Ectodermal cell (in vitro differentiated cells): ENCODE data around the gene MLF1.
A peak's percentile ranks its signal among the peaks of the same experiment; 100 is the strongest.

Experiments
- H3K27ac ChIP-seq: 2 replicates; pipeline ENCODE4 v1.7.0; 2013; ENCODE audit warnings: mild to moderate bottlenecking, low read depth, low read length; ENCODE audit not compliant: insufficient read depth, poor library complexity, severe bottlenecking
- H3K27me3 ChIP-seq: 2 replicates; pipeline ENCODE4 v1.7.0; 2013; ENCODE audit warnings: mild to moderate bottlenecking, low read length; ENCODE audit not compliant: insufficient read depth, control insufficient read depth, poor library complexity, severe bottlenecking
- H3K36me3 ChIP-seq: one replicate; pipeline ENCODE4 v1.7.0; 2013; ENCODE audit warnings: low read length; ENCODE audit not compliant: control insufficient read depth, insufficient read depth
- H3K4me1 ChIP-seq: one replicate; pipeline ENCODE4 v1.7.0; 2013; ENCODE audit warnings: low read length; ENCODE audit not compliant: control insufficient read depth, insufficient read depth
- H3K4me3 ChIP-seq: 2 replicates; pipeline ENCODE4 v1.7.0; 2013; ENCODE audit warnings: low read depth, low read length, control low read depth; ENCODE audit not compliant: insufficient read depth
- H3K9me3 ChIP-seq: 2 replicates; pipeline ENCODE4 v1.7.0; 2013; ENCODE audit warnings: mild to moderate bottlenecking, low read length, moderate library complexity; ENCODE audit not compliant: control insufficient read depth
- WGBS, 2 experiments: methylation state at CpG; one replicate each; pipeline ENCODE4 v1.1.7; 2013; ENCODE audit warnings: missing lambda C conversion rate in 2 of 2; 5-methylcytosine and 5-hydroxymethylcytosine counted together

The MLF1 gene

GRCh38 chr3:158642474-158643210 lies 71.6 kb downstream of the MLF1 start:
- Histone ChIP-seq H3K36me3 (no peaks in the 10 kb centered on the region), H3K4me3 (no peak overlapping the region), H3K9me3 (no peaks in the 10 kb centered on the region), H3K27me3 (no peaks in the 10 kb centered on the region), H3K27ac (no peak overlapping the region), H3K4me1 (peaks cover 4% of the 10 kb centered on the region)
- 90 to 91% methylated on average over 6 of the region's 6 CpGs for WGBS, 2 experiments

DNA sequence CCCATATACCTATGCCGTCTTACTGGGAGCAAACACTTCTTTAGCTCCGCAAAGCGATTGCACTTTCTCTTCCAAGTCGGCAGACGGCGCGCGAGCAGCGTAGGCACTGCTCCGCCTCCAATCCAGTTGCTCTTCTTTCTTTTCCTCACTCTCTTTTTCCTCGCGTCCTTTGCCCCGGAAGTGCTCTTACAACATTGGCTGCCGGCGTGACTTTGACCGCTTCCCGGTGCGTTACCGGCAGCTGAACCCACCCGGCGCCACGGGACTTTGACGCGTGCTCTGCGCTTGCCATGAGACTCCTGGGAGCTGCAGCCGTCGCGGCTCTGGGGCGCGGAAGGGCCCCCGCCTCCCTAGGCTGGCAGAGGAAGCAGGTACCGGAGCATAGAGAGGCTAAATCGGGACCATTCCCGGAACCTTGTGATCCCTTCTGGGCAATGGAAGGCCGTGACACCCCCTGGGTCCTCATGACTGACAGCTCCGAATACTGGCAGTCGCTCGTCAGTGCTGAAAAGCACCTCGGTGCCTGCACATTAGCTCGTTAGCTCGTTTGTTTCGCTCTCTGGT lies 73.4 kb downstream of the MLF1 start, which contains the start of gene GFM1:
TSS of gene GFM1 (plus strand) at position 183 of the 564 bp plus-strand sequence. CDS start at position 291, 108 bp downstream.
- Histone ChIP-seq H3K27ac (peak within 1 kb of the TSS; percentile 55), H3K4me1 (peaks cover 4% of the 10 kb centered on the region), H3K36me3 (no peaks in the 10 kb centered on the region), H3K9me3 (no peaks in the 10 kb centered on the region), H3K4me3 (peak within 1 kb of the TSS; percentile 88), H3K27me3 (no peaks in the 10 kb centered on the region)
- WGBS, 2 experiments, result 1% methylated on average over 42 of the region's 42 CpGs

GRCh38 chr3:158649791-158650190 lies 78.8 kb downstream of the MLF1 start:
- 77 to 80% methylated on average over 4 of the region's 4 CpGs for WGBS, 2 experiments
- Histone ChIP-seq H3K4me1 (peaks cover 4% of the 10 kb centered on the region), H3K9me3 (no peaks in the 10 kb centered on the region), H3K27me3 (no peaks in the 10 kb centered on the region), H3K36me3 (no peaks in the 10 kb centered on the region), H3K4me3 (no peak overlapping the region), H3K27ac (no peak overlapping the region)

GRCh38 chr3:158651192-158651591 lies 80.2 kb downstream of the MLF1 start:
- Histone ChIP-seq H3K9me3 (no peaks in the 10 kb centered on the region), H3K27ac (no peak overlapping the region), H3K36me3 (no peaks in the 10 kb centered on the region), H3K4me1 (no peaks in the 10 kb centered on the region), H3K27me3 (no peaks in the 10 kb centered on the region), H3K4me3 (no peak overlapping the region)
- 98 to 100% methylated on average over 1 to 2 of the region's 2 CpGs for WGBS, 2 experiments

GRCh38 chr3:158652463-158652862 lies 81.5 kb downstream of the MLF1 start:
- no peaks in the 10 kb centered on the region for H3K9me3 ChIP-seq
- no peaks in the 10 kb centered on the region for H3K27me3 ChIP-seq
- no peaks in the 10 kb centered on the region for H3K4me1 ChIP-seq
- H3K4me3 ChIP-seq, result no peak overlapping the region
- H3K36me3 ChIP-seq, result no peaks in the 10 kb centered on the region
- WGBS, 2 experiments, result 94 to 99% methylated on average over 1 to 3 of the region's 3 CpGs
- no peak overlapping the region for H3K27ac ChIP-seq
